H1 (cell line): ENCODE data around the gene DNAL1.

ENCODE experiments used
- CEBPB ChIP-seq: IDR thresholded peaks from 2 replicates; pipeline ENCODE4 v1.6.1; 2012; ENCODE audit warnings: low read depth, low read length
- CHD2 ChIP-seq: IDR thresholded peaks from 2 replicates; pipeline ENCODE4 v1.6.1; 2012; ENCODE audit warnings: low read length, improper control_type of control experiment
- CTCF ChIP-seq, 3 experiments: IDR thresholded peaks; 1 replicate in 2 of 3; 2 replicates in 1 of 3; pipeline versions ENCODE4 v1.5.1 to v1.6.1; 2011; ENCODE audit warnings: low read length in 3 of 3, mild to moderate bottlenecking in 3 of 3, inconsistent platforms in 2 of 3, low read depth in 1 of 3, moderate library complexity in 1 of 3; ENCODE audit not compliant: insufficient read depth in 1 of 3; ENCODE audit errors: control extremely low read depth in 1 of 3
- E2F6 ChIP-seq: IDR thresholded peaks from 2 replicates; pipeline ENCODE4 v1.6.1; 2012; ENCODE audit warnings: inconsistent platforms
- EP300 ChIP-seq, 2 experiments: IDR thresholded peaks; 1 replicate in 1 of 2; 2 replicates in 1 of 2; pipeline ENCODE4 v1.6.1; 2011 to 2012; ENCODE audit warnings: low read depth in 2 of 2, low read length in 2 of 2, mild to moderate bottlenecking in 2 of 2, borderline replicate concordance in 1 of 2, inconsistent platforms in 1 of 2, moderate library complexity in 1 of 2
- GABPA ChIP-seq: IDR thresholded peaks from 2 replicates; pipeline ENCODE4 v1.6.1; 2011; ENCODE audit warnings: mild to moderate bottlenecking, low read length, moderate library complexity, borderline replicate concordance; ENCODE audit not compliant: insufficient read depth
- KDM4A ChIP-seq: IDR thresholded peaks from one replicate; pipeline ENCODE4 v1.7.1; 2012; ENCODE audit warnings: low read depth, mild to moderate bottlenecking, moderate library complexity, low read length, inconsistent platforms; ENCODE audit not compliant: severe bottlenecking
- MAX ChIP-seq: IDR thresholded peaks from 2 replicates; pipeline ENCODE4 v1.6.1; 2012; ENCODE audit warnings: inconsistent platforms
- POLR2A ChIP-seq, 2 experiments: IDR thresholded peaks; 1 replicate in 1 of 2; 2 replicates in 1 of 2; pipeline ENCODE4 v1.6.1; 2011; ENCODE audit warnings: low read depth in 2 of 2, low read length in 2 of 2, mild to moderate bottlenecking in 2 of 2; ENCODE audit errors: control extremely low read depth in 1 of 2
- POLR2AphosphoS5 ChIP-seq: IDR thresholded peaks from 2 replicates; pipeline ENCODE4 v1.6.1; 2011; ENCODE audit warnings: low read depth, low read length
- YY1 ChIP-seq: IDR thresholded peaks from 2 replicates; pipeline ENCODE4 v1.6.1; 2011; ENCODE audit warnings: low read depth, mild to moderate bottlenecking, low read length
- ZNF274 ChIP-seq: IDR thresholded peaks from 2 replicates; pipeline ENCODE4 v1.7.0; 2012; ENCODE audit warnings: low read length, borderline replicate concordance; ENCODE audit errors: extremely low read depth

GRCh38 chr14:73663548-73664212, 18.9 kb downstream of the DNAL1 start:
- TF ChIP-seq CHD2 (no peak), CTCF (IDR thresholded peaks at IDR 0.05; ENCODE audit: control extremely low read depth in 1 of 3, insufficient read depth in 1 of 3, low read depth in 1 of 3, low read length in 3 of 3) (no peak), MAX (no peak), GABPA (no peak), POLR2A (IDR thresholded peaks at IDR 0.05; ENCODE audit: control extremely low read depth in 1 of 2, low read depth in 2 of 2, low read length in 2 of 2) (no peak), CEBPB (no peak), KDM4A (no peak), ZNF274 (no peak), YY1 (no peak), POLR2AphosphoS5 (no peak), EP300 (IDR thresholded peaks at IDR 0.05; ENCODE audit: borderline replicate concordance in 1 of 2, low read depth in 2 of 2, low read length in 2 of 2) (no peak), E2F6 (no peak)
